Glutamatergic neuron (in vitro differentiated cells): ENCODE measurements around the gene MCTP1. TPM values are rescaled to one million over a fixed set of nuclear protein-coding genes. Genes with fewer than 3 reads are reported as not detected.

Experiments used
- DNase-seq: peaks from one replicate; pipeline ENCODE4 v3.0.0; 2022
- H3K27ac Mint-ChIP-seq: one replicate; pipeline ENCODE4 v1.8.0; 2020; ENCODE audit warnings: mild to moderate bottlenecking, mixed read lengths, inconsistent platforms; ENCODE audit not compliant: unreplicated experiment
- H3K27me3 Mint-ChIP-seq: one replicate; pipeline ENCODE4 v1.8.0; 2020; ENCODE audit warnings: mild to moderate bottlenecking, moderate library complexity, mixed read lengths, inconsistent platforms; ENCODE audit not compliant: unreplicated experiment
- H3K36me3 Mint-ChIP-seq: one replicate; pipeline ENCODE4 v1.8.0; 2020; ENCODE audit warnings: mild to moderate bottlenecking, mixed read lengths, inconsistent platforms; ENCODE audit not compliant: unreplicated experiment
- H3K4me1 Mint-ChIP-seq: one replicate; pipeline ENCODE4 v1.8.0; 2020; ENCODE audit warnings: mild to moderate bottlenecking, low read depth, mixed read lengths, inconsistent platforms; ENCODE audit not compliant: unreplicated experiment
- H3K4me3 Mint-ChIP-seq: one replicate; pipeline ENCODE4 v1.8.0; 2020; ENCODE audit warnings: mild to moderate bottlenecking, mixed read lengths, inconsistent platforms; ENCODE audit not compliant: unreplicated experiment
- H3K9me3 Mint-ChIP-seq: one replicate; pipeline ENCODE4 v1.8.0; 2020; ENCODE audit warnings: mild to moderate bottlenecking, moderate library complexity, mixed read lengths, inconsistent platforms; ENCODE audit not compliant: unreplicated experiment
- total RNA-seq: library from RNA; stranded (reverse); fragmentation: NEBNext Ultra II Directional; extraction: Animal tissue kit (Norgen Biotek cat#: 25700); gene quantifications from one replicate; pipeline ENCODE4 v1.2.1, GENCODE V29; 2021; ENCODE audit not compliant: unreplicated experiment
- TF ChIP-seq, protein P1 (sequence below): fragments of 200-600 bp; sonication (generic); IDR thresholded peaks from one replicate; pipeline ENCODE4 v1.5.0; 2021; ENCODE audit not compliant: partially characterized antibody, unreplicated experiment

Gene MCTP1
- total RNA-seq, 1 donor from 2014 or later = 1.7 TPM

DNA sequence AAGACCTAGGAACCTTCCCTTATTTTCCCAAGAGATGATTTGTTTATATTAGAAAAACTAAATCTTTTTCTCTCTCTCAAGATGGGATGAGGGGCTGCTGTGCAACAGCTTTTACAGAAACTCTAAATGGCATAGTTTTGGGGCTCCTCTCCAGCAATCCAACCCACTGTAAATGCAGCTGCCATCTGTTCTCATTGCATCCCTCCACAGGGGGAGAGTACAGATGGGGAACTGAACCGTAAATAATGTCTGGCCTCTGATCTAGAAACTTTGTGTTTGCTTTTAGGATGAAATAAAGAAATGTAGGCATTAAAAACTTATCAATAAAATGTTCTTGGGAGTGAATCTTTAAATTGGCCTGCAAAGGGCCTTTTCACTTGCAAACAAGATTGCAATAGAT is 291.4 kb downstream of the MCTP1 start:
- peaks cover 37% of the 10 kb centered on the region for H3K4me1 Mint-ChIP-seq
- H3K9me3 Mint-ChIP-seq = no peaks in the 10 kb centered on the region
- H3K27me3 Mint-ChIP-seq = no peaks in the 10 kb centered on the region
- peak overlapping the region; percentile 50 for H3K27ac Mint-ChIP-seq
- DNase-seq = no peak
- TF ChIP-seq, protein P1, sequence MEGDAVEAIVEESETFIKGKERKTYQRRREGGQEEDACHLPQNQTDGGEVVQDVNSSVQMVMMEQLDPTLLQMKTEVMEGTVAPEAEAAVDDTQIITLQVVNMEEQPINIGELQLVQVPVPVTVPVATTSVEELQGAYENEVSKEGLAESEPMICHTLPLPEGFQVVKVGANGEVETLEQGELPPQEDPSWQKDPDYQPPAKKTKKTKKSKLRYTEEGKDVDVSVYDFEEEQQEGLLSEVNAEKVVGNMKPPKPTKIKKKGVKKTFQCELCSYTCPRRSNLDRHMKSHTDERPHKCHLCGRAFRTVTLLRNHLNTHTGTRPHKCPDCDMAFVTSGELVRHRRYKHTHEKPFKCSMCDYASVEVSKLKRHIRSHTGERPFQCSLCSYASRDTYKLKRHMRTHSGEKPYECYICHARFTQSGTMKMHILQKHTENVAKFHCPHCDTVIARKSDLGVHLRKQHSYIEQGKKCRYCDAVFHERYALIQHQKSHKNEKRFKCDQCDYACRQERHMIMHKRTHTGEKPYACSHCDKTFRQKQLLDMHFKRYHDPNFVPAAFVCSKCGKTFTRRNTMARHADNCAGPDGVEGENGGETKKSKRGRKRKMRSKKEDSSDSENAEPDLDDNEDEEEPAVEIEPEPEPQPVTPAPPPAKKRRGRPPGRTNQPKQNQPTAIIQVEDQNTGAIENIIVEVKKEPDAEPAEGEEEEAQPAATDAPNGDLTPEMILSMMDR = no peak
- H3K4me3 Mint-ChIP-seq = no peak overlapping the region
- H3K36me3 Mint-ChIP-seq = no peaks in the 10 kb centered on the region

DNA sequence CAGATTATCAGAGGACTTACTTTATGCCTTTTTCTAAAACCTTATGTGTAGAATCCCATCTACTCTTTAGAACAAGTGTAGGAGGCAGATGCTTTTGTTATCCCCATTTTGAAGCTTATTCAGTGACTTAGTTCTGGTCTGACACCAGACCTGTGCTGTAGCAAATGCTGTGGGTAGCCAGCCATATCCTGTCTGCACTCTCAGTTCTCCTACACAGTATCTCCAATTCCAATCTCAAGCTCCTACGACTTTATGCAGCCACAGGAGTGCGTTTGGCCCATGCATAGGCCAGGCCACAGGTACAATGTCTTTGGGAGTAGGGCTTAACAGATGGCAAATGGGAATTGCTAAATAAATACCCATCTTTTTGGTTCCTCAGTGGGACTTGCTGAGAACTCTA is 292.6 kb downstream of the MCTP1 start:
- TF ChIP-seq, protein P1 = no peak
- peak overlapping the region; percentile 73 for H3K27ac Mint-ChIP-seq
- H3K9me3 Mint-ChIP-seq = no peaks in the 10 kb centered on the region
- no peaks in the 10 kb centered on the region for H3K27me3 Mint-ChIP-seq
- H3K4me1 Mint-ChIP-seq = peaks cover 35% of the 10 kb centered on the region
- H3K36me3 Mint-ChIP-seq = no peaks in the 10 kb centered on the region
- H3K4me3 Mint-ChIP-seq = no peak overlapping the region
- no peak for DNase-seq

DNA sequence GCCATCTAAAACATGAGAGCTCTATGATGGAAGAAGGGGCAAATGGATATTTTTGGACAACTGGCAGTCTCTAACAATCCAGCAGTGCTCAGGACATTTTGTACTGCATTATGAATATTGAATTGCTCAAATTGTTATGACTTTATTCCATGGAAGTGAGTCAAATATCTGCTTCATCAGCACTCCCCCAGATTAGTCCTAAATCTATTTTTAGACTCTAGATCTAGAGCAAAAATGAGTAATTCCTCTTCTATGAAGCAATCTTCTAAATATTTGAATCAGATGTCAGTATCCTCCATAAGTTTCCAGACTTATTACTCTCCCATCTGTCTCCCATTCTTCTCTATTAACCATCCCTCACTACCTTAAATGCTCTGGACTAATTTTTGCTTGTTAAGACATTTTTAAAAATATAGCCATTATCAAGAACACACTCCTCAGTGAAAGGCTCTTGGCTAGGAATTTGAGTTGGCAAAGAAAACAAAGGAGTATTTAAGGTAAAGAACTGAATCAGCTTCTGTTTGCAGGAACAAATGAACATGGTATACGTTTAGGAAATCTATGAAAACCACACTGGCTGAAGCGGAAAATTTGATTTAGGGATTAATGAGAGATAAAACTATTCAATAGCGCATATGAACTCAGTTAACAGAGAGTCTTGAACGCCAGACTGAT is 300.9 kb downstream of the MCTP1 start:
- no peak for DNase-seq
- Mint-ChIP-seq H3K36me3 (no peaks in the 10 kb centered on the region), H3K9me3 (no peaks in the 10 kb centered on the region), H3K27me3 (no peaks in the 10 kb centered on the region), H3K4me1 (peaks cover 1% of the 10 kb centered on the region), H3K4me3 (no peak overlapping the region), H3K27ac (no peak overlapping the region)
- TF ChIP-seq, protein P1 = no peak

DNA sequence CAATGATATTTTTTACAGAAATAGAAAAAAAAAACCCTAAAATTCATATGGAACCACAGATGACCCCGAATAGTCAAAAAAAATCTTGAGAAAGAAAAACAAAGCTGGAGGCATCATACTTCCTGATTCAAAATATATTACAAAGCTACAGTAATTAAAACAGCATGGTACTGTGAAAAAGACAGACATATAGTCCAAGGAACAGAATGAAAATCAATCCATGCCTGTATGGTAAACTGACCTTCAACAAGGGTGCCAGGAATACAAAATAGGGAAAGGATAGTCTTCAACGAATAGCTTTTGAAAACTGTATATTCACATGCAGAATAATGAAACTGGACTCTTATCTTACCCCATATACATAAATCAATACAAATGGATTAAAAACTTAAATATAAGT is 307.5 kb downstream of the MCTP1 start:
- H3K4me3 Mint-ChIP-seq = no peak overlapping the region
- H3K27ac Mint-ChIP-seq = no peak overlapping the region
- H3K4me1 Mint-ChIP-seq = peaks cover 1% of the 10 kb centered on the region
- no peaks in the 10 kb centered on the region for H3K27me3 Mint-ChIP-seq
- H3K9me3 Mint-ChIP-seq = no peaks in the 10 kb centered on the region
- peaks cover 13% of the 10 kb centered on the region for H3K36me3 Mint-ChIP-seq
- TF ChIP-seq, protein P1 = no peak
- DNase-seq = no peak

DNA sequence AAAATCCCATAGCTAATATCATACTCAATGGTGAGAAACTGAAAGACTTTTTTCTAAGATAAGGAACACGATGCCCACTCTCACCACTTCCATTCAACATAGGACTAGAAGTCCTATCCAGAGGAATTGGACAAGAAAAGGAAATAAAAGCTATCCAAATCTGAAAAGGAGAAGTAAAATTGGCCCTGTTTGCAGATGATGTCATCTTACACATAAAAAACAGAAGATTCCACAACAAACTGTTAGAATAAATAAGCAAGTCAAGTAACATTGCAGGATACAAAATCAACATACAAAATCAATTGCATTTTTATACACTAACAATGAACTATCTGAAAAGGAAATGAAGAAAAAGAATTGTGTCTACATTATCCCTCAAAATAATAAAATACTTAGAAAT is 308.0 kb downstream of the MCTP1 start:
- peaks cover 13% of the 10 kb centered on the region for H3K36me3 Mint-ChIP-seq
- H3K4me1 Mint-ChIP-seq = peaks cover 1% of the 10 kb centered on the region
- no peaks in the 10 kb centered on the region for H3K27me3 Mint-ChIP-seq
- H3K4me3 Mint-ChIP-seq = no peak overlapping the region
- H3K9me3 Mint-ChIP-seq = no peaks in the 10 kb centered on the region
- no peak for DNase-seq
- H3K27ac Mint-ChIP-seq = no peak overlapping the region
- TF ChIP-seq, protein P1 = no peak
